Adipocyte (in vitro differentiated cells): ENCODE data around the gene DPP3.
A peak's percentile ranks its signal among the peaks of the same experiment; 100 is the strongest.

ENCODE experiments used
- DNase-seq: peaks from one replicate; pipeline ENCODE4 v3.0.0-alpha.2; 2015; ENCODE audit warnings: low read depth
- H3K27me3 ChIP-seq: replicated peaks from 2 replicates; pipeline ENCODE4 v1.7.0; 2013; ENCODE audit warnings: mild to moderate bottlenecking, low read length, moderate library complexity; ENCODE audit not compliant: control insufficient read depth, insufficient read depth
- H3K36me3 ChIP-seq: 2 replicates; pipeline ENCODE4 v1.7.0; 2013; ENCODE audit warnings: low read length, mild to moderate bottlenecking, moderate library complexity; ENCODE audit not compliant: control insufficient read depth, insufficient read depth, severe bottlenecking
- H3K4me1 ChIP-seq: 2 replicates; pipeline ENCODE4 v1.7.0; 2013; ENCODE audit warnings: mild to moderate bottlenecking, low read length, moderate library complexity; ENCODE audit not compliant: control insufficient read depth, insufficient read depth
- H3K4me3 ChIP-seq: 2 replicates; pipeline ENCODE4 v1.7.0; 2013; ENCODE audit warnings: mild to moderate bottlenecking, low read length, moderate library complexity
- H3K9ac ChIP-seq: 2 replicates; pipeline ENCODE4 v1.7.0; 2013; ENCODE audit warnings: mild to moderate bottlenecking, low read length, moderate library complexity
- H3K9me3 ChIP-seq: 2 replicates; pipeline ENCODE4 v1.7.0; 2013; ENCODE audit warnings: mild to moderate bottlenecking, low read length, moderate library complexity; ENCODE audit not compliant: control insufficient read depth

DPP3 gene

GRCh38 chr11:66489636-66490035 is 9.4 kb downstream of the DPP3 start:
- Histone ChIP-seq H3K4me1 (no peaks in the 10 kb centered on the region), H3K9ac (no peak overlapping the region), H3K27me3 (no peaks in the 10 kb centered on the region), H3K9me3 (no peaks in the 10 kb centered on the region), H3K36me3 (peaks cover 82% of the 10 kb centered on the region), H3K4me3 (no peak overlapping the region)
- DNase-seq: no peak

GRCh38 chr11:66491315-66491935 is 11.2 kb downstream of the DPP3 start:
- Histone ChIP-seq H3K4me3 (no peak overlapping the region), H3K4me1 (no peaks in the 10 kb centered on the region), H3K9me3 (no peaks in the 10 kb centered on the region), H3K9ac (no peak overlapping the region), H3K27me3 (no peaks in the 10 kb centered on the region), H3K36me3 (peaks cover 80% of the 10 kb centered on the region)
- DNase-seq: peak; percentile 13

- Histone ChIP-seq H3K4me3 (no peak overlapping the region), H3K36me3 (peaks cover 81% of the 10 kb centered on the region), H3K27me3 (no peaks in the 10 kb centered on the region), H3K9me3 (no peaks in the 10 kb centered on the region), H3K9ac (no peak overlapping the region), H3K4me1 (no peaks in the 10 kb centered on the region)
- no peak for DNase-seq
Observed at GRCh38 chr11:66492161-66492865, 12.1 kb downstream of the DPP3 start.

GRCh38 chr11:66493130-66493529 is 12.9 kb downstream of the DPP3 start:
- Histone ChIP-seq H3K36me3 (peaks cover 80% of the 10 kb centered on the region), H3K4me3 (no peak overlapping the region), H3K27me3 (no peaks in the 10 kb centered on the region), H3K4me1 (no peaks in the 10 kb centered on the region), H3K9ac (no peak overlapping the region), H3K9me3 (no peaks in the 10 kb centered on the region)
- no peak for DNase-seq

GRCh38 chr11:66494458-66494857 is 14.2 kb downstream of the DPP3 start:
- Histone ChIP-seq H3K27me3 (no peaks in the 10 kb centered on the region), H3K4me3 (no peak overlapping the region), H3K9ac (no peak overlapping the region), H3K9me3 (no peaks in the 10 kb centered on the region), H3K36me3 (peaks cover 75% of the 10 kb centered on the region), H3K4me1 (no peaks in the 10 kb centered on the region)
- no peak for DNase-seq

GRCh38 chr11:66494935-66495334 is 14.7 kb downstream of the DPP3 start:
- DNase-seq: no peak
- H3K36me3 ChIP-seq: peaks cover 73% of the 10 kb centered on the region
- no peaks in the 10 kb centered on the region for H3K9me3 ChIP-seq
- H3K4me1 ChIP-seq: no peaks in the 10 kb centered on the region
- no peak overlapping the region for H3K9ac ChIP-seq
- H3K27me3 ChIP-seq: no peaks in the 10 kb centered on the region
- H3K4me3 ChIP-seq: no peak overlapping the region

- Histone ChIP-seq H3K36me3 (peaks cover 73% of the 10 kb centered on the region), H3K4me3 (no peak overlapping the region), H3K9me3 (no peaks in the 10 kb centered on the region), H3K27me3 (no peaks in the 10 kb centered on the region), H3K9ac (no peak overlapping the region), H3K4me1 (no peaks in the 10 kb centered on the region)
- DNase-seq: no peak
Observed at GRCh38 chr11:66495401-66495854, 15.2 kb downstream of the DPP3 start.

- Histone ChIP-seq H3K27me3 (no peaks in the 10 kb centered on the region), H3K9ac (no peak overlapping the region), H3K9me3 (no peaks in the 10 kb centered on the region), H3K36me3 (peaks cover 67% of the 10 kb centered on the region), H3K4me1 (no peaks in the 10 kb centered on the region), H3K4me3 (no peak overlapping the region)
- DNase-seq: no peak
Observed at GRCh38 chr11:66497206-66497605, 17.0 kb downstream of the DPP3 start.

- H3K27me3 ChIP-seq: no peaks in the 10 kb centered on the region
- DNase-seq: no peak
- H3K4me1 ChIP-seq: no peaks in the 10 kb centered on the region
- no peak overlapping the region for H3K4me3 ChIP-seq
- H3K9ac ChIP-seq: no peak overlapping the region
- H3K36me3 ChIP-seq: peaks cover 59% of the 10 kb centered on the region
- H3K9me3 ChIP-seq: no peaks in the 10 kb centered on the region
Observed at GRCh38 chr11:66498506-66498905, 18.3 kb downstream of the DPP3 start.

- peaks cover 27% of the 10 kb centered on the region for H3K36me3 ChIP-seq
- no peak for DNase-seq
- no peak overlapping the region for H3K4me3 ChIP-seq
- H3K9ac ChIP-seq: no peak overlapping the region
- H3K4me1 ChIP-seq: no peaks in the 10 kb centered on the region
- no peaks in the 10 kb centered on the region for H3K27me3 ChIP-seq
- H3K9me3 ChIP-seq: no peaks in the 10 kb centered on the region
Observed at GRCh38 chr11:66505276-66505816, 25.1 kb downstream of the DPP3 start.

GRCh38 chr11:66509131-66509561 is 28.9 kb downstream of the DPP3 start:
- DNase-seq: no peak
- no peaks in the 10 kb centered on the region for H3K9me3 ChIP-seq
- no peak overlapping the region for H3K9ac ChIP-seq
- no peak overlapping the region for H3K4me3 ChIP-seq
- H3K4me1 ChIP-seq: peaks cover 7% of the 10 kb centered on the region
- no peaks in the 10 kb centered on the region for H3K27me3 ChIP-seq
- peaks cover 16% of the 10 kb centered on the region for H3K36me3 ChIP-seq
